GM12878 (cell line): ENCODE results near the gene CNGA1.

ENCODE experiments used
- GATAD2B ChIP-seq: fragments of 450-650 bp; conservative IDR thresholded peaks from 2 replicates; pipeline ENCODE4 v1.6.1; 2017; ENCODE audit warnings: low read depth, mild to moderate bottlenecking, moderate library complexity
- HDAC2 ChIP-seq: fragments of 200-600 bp; sonication (generic); IDR thresholded peaks from 2 replicates; pipeline ENCODE4 v1.6.1; 2017
- MXI1 ChIP-seq: fragments of 150-350 bp; IDR thresholded peaks from 2 replicates; pipeline ENCODE4 v1.6.1; 2011; ENCODE audit warnings: low read depth, mild to moderate bottlenecking, inconsistent platforms, low read length, improper control_type of control experiment
- POLR2A ChIP-seq: IDR thresholded peaks from 2 replicates; pipeline ENCODE4 v1.6.1; 2011; ENCODE audit warnings: low read depth, mild to moderate bottlenecking, low read length
- RBBP5 ChIP-seq: fragments of 200-600 bp; sonication (generic); conservative IDR thresholded peaks from 2 replicates; pipeline ENCODE4 v1.6.1; 2016
- RCOR1 ChIP-seq: conservative IDR thresholded peaks from 2 replicates; pipeline ENCODE4 v1.6.1; 2012; ENCODE audit warnings: low read depth, low read length, improper control_type of control experiment
- SIX5 ChIP-seq: IDR thresholded peaks from 2 replicates; pipeline ENCODE4 v1.6.1; 2011; ENCODE audit warnings: mild to moderate bottlenecking, low read depth, low read length, moderate library complexity; ENCODE audit not compliant: severe bottlenecking
- SMC3 ChIP-seq: IDR thresholded peaks from 2 replicates; pipeline ENCODE4 v1.6.1; 2011; ENCODE audit warnings: low read length, improper control_type of control experiment, borderline replicate concordance
- TCF12 ChIP-seq: IDR thresholded peaks from 2 replicates; pipeline ENCODE4 v1.6.1; 2011; ENCODE audit warnings: low read depth, mild to moderate bottlenecking, low read length
- YY1 ChIP-seq: IDR thresholded peaks from 2 replicates; pipeline ENCODE4 v1.6.1; 2011; ENCODE audit warnings: low read depth, mild to moderate bottlenecking, low read length
- TF ChIP-seq, protein P1 (sequence below), 3 experiments: IDR thresholded peaks in 2 of 3; conservative IDR thresholded peaks in 1 of 3; 2 replicates each; pipeline ENCODE4 v1.5.1; 2011; ENCODE audit warnings: low read depth in 3 of 3, low read length in 3 of 3, mild to moderate bottlenecking in 3 of 3, control low read depth in 2 of 3, moderate library complexity in 2 of 3, inconsistent platforms in 1 of 3, mixed read lengths in 1 of 3; ENCODE audit not compliant: control insufficient read depth in 2 of 3, insufficient read depth in 1 of 3; ENCODE audit errors: extremely low read depth in 1 of 3
- TF ChIP-seq, protein P2 (sequence below): IDR thresholded peaks from 2 replicates; pipeline ENCODE4 v1.6.1; 2012; ENCODE audit warnings: low read depth, low read length, improper control_type of control experiment
- TF ChIP-seq, protein P3 (sequence below): fragments of 450-650 bp; IDR thresholded peaks from 2 replicates; pipeline ENCODE4 v1.6.1; 2017; ENCODE audit warnings: low read depth, mild to moderate bottlenecking, moderate library complexity
- TF ChIP-seq, protein P4 (sequence below): IDR thresholded peaks from 2 replicates; pipeline ENCODE4 v1.6.1; 2011; ENCODE audit warnings: mild to moderate bottlenecking, low read depth, low read length, moderate library complexity; ENCODE audit not compliant: insufficient replicate concordance

DNA sequence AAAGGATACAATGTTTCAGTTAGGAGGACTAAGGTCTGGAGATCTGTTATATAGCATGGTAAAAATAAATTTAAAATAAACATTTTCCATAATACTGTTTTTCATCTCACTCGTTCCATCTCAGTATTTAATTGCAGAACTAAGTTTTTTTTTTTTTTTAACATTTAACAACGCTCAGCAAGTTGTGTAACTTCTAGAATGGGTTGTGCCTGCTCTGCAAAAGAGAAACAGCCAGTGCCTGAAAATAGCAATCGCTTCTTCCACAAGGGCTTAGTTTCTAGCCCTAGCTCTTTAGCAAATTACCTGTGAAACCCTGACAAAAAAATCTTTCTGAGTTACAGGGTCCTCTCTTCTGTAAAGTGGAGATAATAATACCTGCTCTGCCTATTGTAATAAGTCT lies 41.9 kb downstream of the CNGA1 start:
- TF ChIP-seq, protein P1, sequence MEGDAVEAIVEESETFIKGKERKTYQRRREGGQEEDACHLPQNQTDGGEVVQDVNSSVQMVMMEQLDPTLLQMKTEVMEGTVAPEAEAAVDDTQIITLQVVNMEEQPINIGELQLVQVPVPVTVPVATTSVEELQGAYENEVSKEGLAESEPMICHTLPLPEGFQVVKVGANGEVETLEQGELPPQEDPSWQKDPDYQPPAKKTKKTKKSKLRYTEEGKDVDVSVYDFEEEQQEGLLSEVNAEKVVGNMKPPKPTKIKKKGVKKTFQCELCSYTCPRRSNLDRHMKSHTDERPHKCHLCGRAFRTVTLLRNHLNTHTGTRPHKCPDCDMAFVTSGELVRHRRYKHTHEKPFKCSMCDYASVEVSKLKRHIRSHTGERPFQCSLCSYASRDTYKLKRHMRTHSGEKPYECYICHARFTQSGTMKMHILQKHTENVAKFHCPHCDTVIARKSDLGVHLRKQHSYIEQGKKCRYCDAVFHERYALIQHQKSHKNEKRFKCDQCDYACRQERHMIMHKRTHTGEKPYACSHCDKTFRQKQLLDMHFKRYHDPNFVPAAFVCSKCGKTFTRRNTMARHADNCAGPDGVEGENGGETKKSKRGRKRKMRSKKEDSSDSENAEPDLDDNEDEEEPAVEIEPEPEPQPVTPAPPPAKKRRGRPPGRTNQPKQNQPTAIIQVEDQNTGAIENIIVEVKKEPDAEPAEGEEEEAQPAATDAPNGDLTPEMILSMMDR (IDR thresholded peaks at IDR 0.05 in 2 of 3, conservative IDR thresholded peaks at IDR 0.05 in 1 of 3; ENCODE audit: control insufficient read depth in 2 of 3, extremely low read depth in 1 of 3, insufficient read depth in 1 of 3, low read depth in 3 of 3, low read length in 3 of 3) = no peak
- TF ChIP-seq POLR2A (no peak), HDAC2 (no peak), YY1 (no peak), GATAD2B (no peak), TCF12 (no peak), RCOR1 (no peak), MXI1 (no peak), SIX5 (no peak), RBBP5 (no peak), SMC3 (no peak)
- TF ChIP-seq, protein P2, sequence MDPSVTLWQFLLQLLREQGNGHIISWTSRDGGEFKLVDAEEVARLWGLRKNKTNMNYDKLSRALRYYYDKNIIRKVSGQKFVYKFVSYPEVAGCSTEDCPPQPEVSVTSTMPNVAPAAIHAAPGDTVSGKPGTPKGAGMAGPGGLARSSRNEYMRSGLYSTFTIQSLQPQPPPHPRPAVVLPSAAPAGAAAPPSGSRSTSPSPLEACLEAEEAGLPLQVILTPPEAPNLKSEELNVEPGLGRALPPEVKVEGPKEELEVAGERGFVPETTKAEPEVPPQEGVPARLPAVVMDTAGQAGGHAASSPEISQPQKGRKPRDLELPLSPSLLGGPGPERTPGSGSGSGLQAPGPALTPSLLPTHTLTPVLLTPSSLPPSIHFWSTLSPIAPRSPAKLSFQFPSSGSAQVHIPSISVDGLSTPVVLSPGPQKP = no peak
- TF ChIP-seq, protein P3, sequence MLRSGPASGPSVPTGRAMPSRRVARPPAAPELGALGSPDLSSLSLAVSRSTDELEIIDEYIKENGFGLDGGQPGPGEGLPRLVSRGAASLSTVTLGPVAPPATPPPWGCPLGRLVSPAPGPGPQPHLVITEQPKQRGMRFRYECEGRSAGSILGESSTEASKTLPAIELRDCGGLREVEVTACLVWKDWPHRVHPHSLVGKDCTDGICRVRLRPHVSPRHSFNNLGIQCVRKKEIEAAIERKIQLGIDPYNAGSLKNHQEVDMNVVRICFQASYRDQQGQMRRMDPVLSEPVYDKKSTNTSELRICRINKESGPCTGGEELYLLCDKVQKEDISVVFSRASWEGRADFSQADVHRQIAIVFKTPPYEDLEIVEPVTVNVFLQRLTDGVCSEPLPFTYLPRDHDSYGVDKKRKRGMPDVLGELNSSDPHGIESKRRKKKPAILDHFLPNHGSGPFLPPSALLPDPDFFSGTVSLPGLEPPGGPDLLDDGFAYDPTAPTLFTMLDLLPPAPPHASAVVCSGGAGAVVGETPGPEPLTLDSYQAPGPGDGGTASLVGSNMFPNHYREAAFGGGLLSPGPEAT = no peak
- TF ChIP-seq, protein P4, sequence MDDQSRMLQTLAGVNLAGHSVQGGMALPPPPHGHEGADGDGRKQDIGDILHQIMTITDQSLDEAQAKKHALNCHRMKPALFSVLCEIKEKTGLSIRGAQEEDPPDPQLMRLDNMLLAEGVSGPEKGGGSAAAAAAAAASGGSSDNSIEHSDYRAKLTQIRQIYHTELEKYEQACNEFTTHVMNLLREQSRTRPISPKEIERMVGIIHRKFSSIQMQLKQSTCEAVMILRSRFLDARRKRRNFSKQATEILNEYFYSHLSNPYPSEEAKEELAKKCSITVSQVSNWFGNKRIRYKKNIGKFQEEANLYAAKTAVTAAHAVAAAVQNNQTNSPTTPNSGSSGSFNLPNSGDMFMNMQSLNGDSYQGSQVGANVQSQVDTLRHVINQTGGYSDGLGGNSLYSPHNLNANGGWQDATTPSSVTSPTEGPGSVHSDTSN = no peak
